Pancreas (tissue), 10 donors: Measurements from ENCODE around the gene EARS2. TPM values are rescaled to one million over a fixed set of nuclear protein-coding genes. Genes with fewer than 3 reads are reported as not detected.

Experiments
- ATAC-seq, 4 donors: fragments of 200-7000 bp; cut with Tn5 transposase; one replicate each; pipeline versions ENCODE4 v1.8.0 to v1.9.1; 2020; ENCODE audit warnings: mild to moderate bottlenecking in 4 of 4, moderate library complexity in 4 of 4
- DNase-seq, 6 donors: peaks; one replicate each; pipeline ENCODE4 v3.0.0-alpha.2; 2020
- FAIRE-seq: peaks from 2 replicates; lab custom pipeline; 2012; peaks lifted over from hg19 to GRCh38; lab: Jason Lieb, UNC
- H3K27ac ChIP-seq, 4 donors: fragments of 200-600 bp; sonication (generic); 1 replicate in 3 of 4; 2 replicates in 1 of 4; pipeline versions ENCODE4 v1.5.0 to v1.8.0; 2020
- H3K27me3 ChIP-seq, 4 donors: fragments of 200-600 bp; one replicate each; pipeline ENCODE4 v1.8.0; 2021
- H3K36me3 ChIP-seq, 3 donors: fragments of 200-600 bp; sonication (generic) in 1 of 3; one replicate each; pipeline versions ENCODE4 v1.5.0 to v1.8.0; 2020 to 2021
- H3K4me1 ChIP-seq, 3 donors: fragments of 200-600 bp; one replicate each; pipeline ENCODE4 v1.8.0; 2021
- H3K4me3 ChIP-seq, 4 donors: fragments of 200-600 bp; sonication (generic) in 2 of 4; one replicate each; pipeline versions ENCODE4 v1.5.0 to v1.8.0; 2020 to 2021
- H3K9me3 ChIP-seq, 4 donors: fragments of 200-600 bp; one replicate each; pipeline ENCODE4 v1.8.0; 2021
- CTCF ChIP-seq, 4 donors: fragments of 200-600 bp; sonication (generic) in 3 of 4; IDR thresholded peaks; one replicate each; pipeline versions ENCODE4 v1.5.0 to v1.8.0; 2021; ENCODE audit warnings: antibody characterized with exemption in 4 of 4
- WGBS, 2 donors: extraction: QIAGEN DNeasy Blood & Tissue Kit; methylation state at CpG; one replicate each; pipeline ENCODE4 v1.1.7; 2013; 5-methylcytosine and 5-hydroxymethylcytosine counted together
- intact Hi-C, 3 donors: fragments of 100-400 bp; cut with DNase I; formaldehyde crosslinking; loops; one replicate each; pipeline versions ENCODE4 v1.11.1 to v1.14.2; 2022
- polyA plus RNA-seq, 2 donors: library from polyadenylated mRNA; stranded (reverse); fragments of 200-250 nt; gene quantifications; one replicate each; pipeline ENCODE4 v1.2.3, GENCODE V29; 2013
- total RNA-seq, 6 donors: library from RNA; stranded (reverse); fragmentation: NEBNext Ultra II Directional in 4 of 6; extraction: Animal tissue kit (Norgen Biotek cat#: 25700) in 4 of 6; gene quantifications; one replicate each; pipeline versions ENCODE4 v1.2.1 to v1.2.4, GENCODE V29; 2021 to 2023
- donor health status: healthy with polysubstance abuse.
- donor health status: DM: no; HTN: no; CAD: no; lungs with moderate emphysema.
- donor health status: DM: no; HTN: no; CAD: no.
- donor health status: control.
- donor health status: control.
- donor health status: Bipolar disorder and iron deficiency.
- donor health status: DM: yes; HTN: yes; CAD: no.
- donor health status: DM: no; HTN: no; CAD: no.
- donor health status: DM: no; HTN: no; CAD: no.
- donor health status: DM: yes; HTN: yes; CAD: no.

EARS2 gene
- total and polyA plus RNA-seq, 8 donors: 8.2 to 11.6 (median 10.9) TPM

- Histone ChIP-seq H3K27ac (peak overlapping the region; percentile 36 to 72 (median 50)), H3K4me1 (peaks cover 36 to 70% (median 55%) of the 10 kb centered on the region in 3 donors), H3K9me3 (no peaks in the 10 kb centered on the region), H3K36me3 (no peaks in the 10 kb centered on the region), H3K27me3 (no peaks in the 10 kb centered on the region), H3K4me3 (no peak overlapping the region)
- TF ChIP-seq CTCF (IDR thresholded peaks at IDR 0.05): no peak
- ATAC-seq (no peak), DNase-seq (no peak), FAIRE-seq (no peak)
- 51 to 71% methylated on average over 9 of the region's 9 CpGs for WGBS, 2 donors
- intact Hi-C loops: no loop called here
These were observed 51.9 kb downstream of the EARS2 start for GRCh38 chr16:23505180-23505665.

DNA sequence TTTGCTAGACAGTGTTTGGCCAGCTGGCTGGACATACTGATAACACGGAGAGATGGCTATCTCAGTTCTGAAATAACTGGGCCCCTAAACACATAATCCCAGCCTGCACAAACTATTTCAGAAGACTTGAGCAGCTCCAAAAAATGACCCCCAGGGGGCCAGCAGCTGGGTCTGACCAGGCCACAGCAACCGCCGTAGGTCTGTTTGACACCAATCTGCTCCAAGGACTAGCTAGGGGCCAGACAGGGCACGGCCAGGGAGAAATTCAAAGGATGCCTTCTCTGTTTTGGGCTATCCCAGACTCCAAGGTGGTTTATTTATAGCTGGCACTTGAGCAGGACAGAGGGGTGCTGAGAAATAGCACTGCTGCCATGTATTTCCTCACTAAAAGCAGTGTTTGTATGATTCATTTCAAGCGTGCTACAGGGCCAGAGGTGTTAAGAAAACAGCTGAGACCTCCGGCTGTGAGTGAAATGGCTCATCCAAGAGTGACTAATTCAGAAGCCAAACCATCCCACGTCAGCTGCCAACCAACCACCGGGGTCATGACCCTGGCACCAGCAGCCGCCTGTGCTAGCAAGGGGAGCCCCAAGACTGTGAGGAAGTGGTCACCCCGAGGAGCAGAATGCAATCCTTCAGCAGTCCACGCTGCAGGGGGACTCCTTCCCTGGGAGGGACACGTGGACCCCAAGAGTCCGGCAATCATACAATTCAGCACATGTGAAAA is 52.5 kb downstream of the EARS2 start:
- Histone ChIP-seq H3K27me3 (no peaks in the 10 kb centered on the region), H3K9me3 (no peaks in the 10 kb centered on the region), H3K4me1 (peaks cover 39 to 74% (median 59%) of the 10 kb centered on the region in 3 donors), H3K36me3 (no peaks in the 10 kb centered on the region), H3K4me3 (no peak overlapping the region), H3K27ac (peak overlapping the region; percentile 36 to 72 (median 50))
- WGBS, 2 donors: 28 to 29% methylated on average over 13 of the region's 13 CpGs
- ATAC-seq (peak; percentile 2 to 53 (median 11)), FAIRE-seq (no peak), DNase-seq (peak in 4 of 6 donors; percentile 36 to 66 (median 52))
- no peak for TF ChIP-seq CTCF (IDR thresholded peaks at IDR 0.05)
- intact Hi-C loops: no loop called here

GRCh38 chr16:23504076-23504452 is 53.1 kb downstream of the EARS2 start:
- intact Hi-C loops: no loop called here
- Histone ChIP-seq H3K27me3 (no peaks in the 10 kb centered on the region), H3K36me3 (no peaks in the 10 kb centered on the region), H3K4me1 (peaks cover 43 to 80% (median 65%) of the 10 kb centered on the region in 3 donors), H3K9me3 (no peaks in the 10 kb centered on the region), H3K4me3 (no peak overlapping the region), H3K27ac (peak overlapping the region; percentile 36 to 72 (median 50))
- ATAC-seq: peak in 3 of 4 donors; percentile 2 to 20 (median 4)
- FAIRE-seq: no peak
- WGBS, 2 donors: 32 to 34% methylated on average over 5 of the region's 5 CpGs
- peak in 1 of 6 donors; percentile 44 for DNase-seq
- no peak for TF ChIP-seq CTCF (IDR thresholded peaks at IDR 0.05)

GRCh38 chr16:23502466-23502865 is 54.7 kb downstream of the EARS2 start:
- ATAC-seq (no peak), DNase-seq (no peak), FAIRE-seq (no peak)
- WGBS, 2 donors: 24 to 30% methylated on average over 2 of the region's 2 CpGs
- no peak overlapping the region for H3K4me3 ChIP-seq
- TF ChIP-seq CTCF (IDR thresholded peaks at IDR 0.05): no peak
- H3K36me3 ChIP-seq: no peaks in the 10 kb centered on the region
- no peaks in the 10 kb centered on the region for H3K27me3 ChIP-seq
- peak overlapping the region; percentile 25 to 64 (median 58) for H3K27ac ChIP-seq
- peaks cover 52 to 88% (median 69%) of the 10 kb centered on the region in 3 donors for H3K4me1 ChIP-seq
- intact Hi-C loops: no loop called here
- H3K9me3 ChIP-seq: no peaks in the 10 kb centered on the region

DNA sequence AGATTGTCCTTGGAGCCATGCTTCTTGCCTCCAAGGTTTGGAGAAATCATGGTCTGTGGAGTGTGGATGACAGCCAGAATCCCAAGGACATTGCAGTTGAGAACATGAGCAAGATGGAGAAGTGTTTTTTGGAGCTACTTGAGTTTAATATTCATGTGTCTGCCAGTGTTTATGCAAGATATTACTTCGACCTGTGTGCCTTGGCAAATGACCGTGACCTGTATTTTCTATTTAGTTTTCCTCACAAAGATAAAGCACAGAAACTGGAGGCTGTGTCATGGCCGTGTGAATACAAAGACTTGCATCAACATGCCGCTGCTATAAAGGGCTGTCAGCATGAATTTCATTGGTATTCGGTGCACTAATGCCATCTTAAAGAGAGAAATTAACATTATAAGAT is 55.9 kb downstream of the EARS2 start:
- Histone ChIP-seq H3K27me3 (no peaks in the 10 kb centered on the region), H3K4me3 (no peak overlapping the region), H3K27ac (peak overlapping the region; percentile 59 to 70 (median 64)), H3K36me3 (no peaks in the 10 kb centered on the region), H3K4me1 (peaks cover 57 to 91% (median 70%) of the 10 kb centered on the region in 3 donors), H3K9me3 (no peaks in the 10 kb centered on the region)
- DNase-seq: peak in 3 of 6 donors; percentile 46 to 65 (median 49)
- intact Hi-C loops: no loop called here
- WGBS, 2 donors: 27 to 29% methylated on average over 5 of the region's 5 CpGs
- TF ChIP-seq CTCF (IDR thresholded peaks at IDR 0.05): no peak
- no peak for FAIRE-seq
- ATAC-seq: peak; percentile 28 to 63 (median 42)
